SK-N-SH treated with all-trans-retinoic acid at 6 μM for 48 hours (cell line): ENCODE results near the gene MACROD1.

Experiments used
- ARNTL ChIP-seq: fragments of 450-650 bp; formaldehyde crosslinking; IDR thresholded peaks from 2 replicates; pipeline ENCODE4 v1.5.0; 2020; ENCODE audit warnings: low read depth, mild to moderate bottlenecking, moderate library complexity, borderline replicate concordance
- BACH2 ChIP-seq: fragments of 250-450 bp; sonication (Bioruptor Pico); IDR thresholded peaks from 2 replicates; pipeline ENCODE4 v1.9.0; 2021; ENCODE audit warnings: mild to moderate bottlenecking, borderline replicate concordance
- CSDC2 ChIP-seq: fragments of 250-450 bp; sonication (Bioruptor Pico); IDR thresholded peaks from 2 replicates; pipeline ENCODE4 v1.5.0; 2020; ENCODE audit warnings: mild to moderate bottlenecking, moderate library complexity
- ESRRG ChIP-seq: fragments of 250-450 bp; sonication (Bioruptor Pico); IDR thresholded peaks from 2 replicates; pipeline ENCODE4 v1.6.1; 2021; ENCODE audit warnings: mild to moderate bottlenecking
- GLIS3 ChIP-seq: fragments of 250-450 bp; sonication (Bioruptor Pico); IDR thresholded peaks from 2 replicates; pipeline ENCODE4 v1.5.0; 2020; ENCODE audit warnings: mild to moderate bottlenecking, moderate library complexity
- RARB ChIP-seq: fragments of 250-450 bp; sonication (Bioruptor Pico); IDR thresholded peaks from 2 replicates; pipeline ENCODE4 v1.8.0; 2021; ENCODE audit warnings: mild to moderate bottlenecking, moderate library complexity
- SNAI2 ChIP-seq: fragments of 250-450 bp; sonication (Bioruptor Pico); IDR thresholded peaks from 2 replicates; pipeline ENCODE4 v1.5.0; 2020; ENCODE audit warnings: mild to moderate bottlenecking, moderate library complexity
- TOX ChIP-seq: fragments of 250-450 bp; sonication (Bioruptor Pico); IDR thresholded peaks from 2 replicates; pipeline ENCODE4 v1.8.0; 2021; ENCODE audit warnings: mild to moderate bottlenecking, moderate library complexity, borderline replicate concordance
- ZFP3 ChIP-seq: fragments of 250-450 bp; sonication (Bioruptor Pico); IDR thresholded peaks from 2 replicates; pipeline ENCODE4 v1.5.0; 2020; ENCODE audit warnings: mild to moderate bottlenecking, moderate library complexity
- ZFP30 ChIP-seq: fragments of 450-650 bp; formaldehyde crosslinking; IDR thresholded peaks from 2 replicates; pipeline ENCODE4 v1.5.0; 2022; ENCODE audit warnings: mild to moderate bottlenecking, moderate library complexity
- ZNF565 ChIP-seq: fragments of 450-650 bp; formaldehyde crosslinking; conservative IDR thresholded peaks from 2 replicates; pipeline ENCODE4 v1.5.0; 2020; ENCODE audit warnings: low read depth, mild to moderate bottlenecking, moderate library complexity
- TF ChIP-seq, protein P1 (sequence below): fragments of 250-450 bp; sonication (Bioruptor Pico); IDR thresholded peaks from 2 replicates; pipeline ENCODE4 v1.5.0; 2020; ENCODE audit warnings: mild to moderate bottlenecking, moderate library complexity

- TF ChIP-seq ZNF565 (CRISPR knock-in tag) (no peak), ZFP3 (CRISPR knock-in tag) (no peak), ESRRG (CRISPR knock-in tag) (no peak), ARNTL (CRISPR knock-in tag) (no peak), SNAI2 (CRISPR knock-in tag) (no peak), RARB (CRISPR knock-in tag) (no peak), CSDC2 (no peak), GLIS3 (CRISPR knock-in tag) (no peak), BACH2 (no peak), TOX (no peak), ZFP30 (CRISPR knock-in tag) (no peak)
- TF ChIP-seq, protein P1, sequence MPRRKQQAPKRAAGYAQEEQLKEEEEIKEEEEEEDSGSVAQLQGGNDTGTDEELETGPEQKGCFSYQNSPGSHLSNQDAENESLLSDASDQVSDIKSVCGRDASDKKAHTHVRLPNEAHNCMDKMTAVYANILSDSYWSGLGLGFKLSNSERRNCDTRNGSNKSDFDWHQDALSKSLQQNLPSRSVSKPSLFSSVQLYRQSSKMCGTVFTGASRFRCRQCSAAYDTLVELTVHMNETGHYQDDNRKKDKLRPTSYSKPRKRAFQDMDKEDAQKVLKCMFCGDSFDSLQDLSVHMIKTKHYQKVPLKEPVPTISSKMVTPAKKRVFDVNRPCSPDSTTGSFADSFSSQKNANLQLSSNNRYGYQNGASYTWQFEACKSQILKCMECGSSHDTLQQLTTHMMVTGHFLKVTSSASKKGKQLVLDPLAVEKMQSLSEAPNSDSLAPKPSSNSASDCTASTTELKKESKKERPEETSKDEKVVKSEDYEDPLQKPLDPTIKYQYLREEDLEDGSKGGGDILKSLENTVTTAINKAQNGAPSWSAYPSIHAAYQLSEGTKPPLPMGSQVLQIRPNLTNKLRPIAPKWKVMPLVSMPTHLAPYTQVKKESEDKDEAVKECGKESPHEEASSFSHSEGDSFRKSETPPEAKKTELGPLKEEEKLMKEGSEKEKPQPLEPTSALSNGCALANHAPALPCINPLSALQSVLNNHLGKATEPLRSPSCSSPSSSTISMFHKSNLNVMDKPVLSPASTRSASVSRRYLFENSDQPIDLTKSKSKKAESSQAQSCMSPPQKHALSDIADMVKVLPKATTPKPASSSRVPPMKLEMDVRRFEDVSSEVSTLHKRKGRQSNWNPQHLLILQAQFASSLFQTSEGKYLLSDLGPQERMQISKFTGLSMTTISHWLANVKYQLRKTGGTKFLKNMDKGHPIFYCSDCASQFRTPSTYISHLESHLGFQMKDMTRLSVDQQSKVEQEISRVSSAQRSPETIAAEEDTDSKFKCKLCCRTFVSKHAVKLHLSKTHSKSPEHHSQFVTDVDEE: no peak
These were observed 191.4 kb downstream of the MACROD1 start, which contains the start of gene COX8A for GRCh38 chr11:63974259-63975143.
